NCI-H510A (cell line): ENCODE measurements around the gene GATAD2A.
"Not testable (repeated sequence)": the region's sequence is repeated elsewhere in the genome, so short reads cannot be mapped to it uniquely, and the experiment has no call there.

Experiments
- DNase-seq: peaks from one replicate; lab custom pipeline; 2025; lab: John Stamatoyannopoulos, UW

The GATAD2A gene

GRCh38 chr19:19464339-19465098, 59.0 kb downstream of the GATAD2A start:
- peak; percentile 81 for DNase-seq

- no peak for DNase-seq
Measured at GRCh38 chr19:19465436-19466070, 60.1 kb downstream of the GATAD2A start.

DNA sequence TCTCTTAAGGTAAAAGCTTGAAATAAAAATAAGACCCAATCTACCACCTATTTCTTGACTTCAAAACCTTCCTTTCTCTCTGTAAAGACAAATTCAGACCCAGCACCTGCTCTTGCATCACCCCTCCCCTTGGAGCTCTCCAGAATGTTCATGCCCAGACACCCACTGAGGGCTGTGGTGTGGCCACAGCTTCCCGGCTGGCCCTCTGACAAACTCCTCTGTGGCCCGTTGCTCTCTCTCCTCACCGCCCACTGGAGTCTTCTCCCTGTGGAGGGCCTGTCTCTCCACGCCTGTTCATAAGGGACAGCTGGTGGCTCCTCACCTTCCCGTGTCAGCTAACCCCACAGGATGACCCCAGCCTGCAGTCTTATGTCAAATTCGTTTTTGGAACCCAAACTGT, 60.7 kb downstream of the GATAD2A start:
- DNase-seq = no peak

DNA sequence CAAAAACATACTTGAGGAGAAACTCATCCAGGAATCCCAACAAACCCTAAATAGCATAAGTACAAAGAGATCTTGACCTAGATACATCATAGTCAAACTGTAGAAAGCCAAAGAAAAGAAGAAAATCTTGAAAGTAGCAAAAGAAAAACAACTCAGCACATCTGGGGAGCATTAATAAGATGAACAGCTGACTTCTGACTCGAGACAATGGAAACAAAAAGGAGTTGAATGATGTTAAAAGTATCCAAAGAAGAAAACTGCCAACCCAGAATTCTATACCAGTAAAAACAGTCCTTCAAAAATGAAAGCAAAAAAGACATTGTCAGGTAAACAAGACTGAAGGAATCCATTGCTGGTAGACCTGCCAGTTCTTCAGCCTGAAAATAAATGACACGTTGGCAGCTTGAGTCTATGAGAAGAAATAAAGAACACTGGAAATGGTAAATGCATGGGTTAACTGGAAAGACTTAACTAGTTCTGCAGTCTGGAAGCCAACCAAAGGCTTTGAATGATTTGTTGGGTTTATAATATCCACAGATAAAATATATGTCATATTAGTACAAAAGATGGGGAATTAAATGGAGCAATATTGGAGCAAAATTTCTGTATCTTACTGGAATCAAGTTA, 63.1 kb downstream of the GATAD2A start:
- no peak for DNase-seq

GRCh38 chr19:19470579-19470978, 65.1 kb downstream of the GATAD2A start:
- no peak for DNase-seq

DNA sequence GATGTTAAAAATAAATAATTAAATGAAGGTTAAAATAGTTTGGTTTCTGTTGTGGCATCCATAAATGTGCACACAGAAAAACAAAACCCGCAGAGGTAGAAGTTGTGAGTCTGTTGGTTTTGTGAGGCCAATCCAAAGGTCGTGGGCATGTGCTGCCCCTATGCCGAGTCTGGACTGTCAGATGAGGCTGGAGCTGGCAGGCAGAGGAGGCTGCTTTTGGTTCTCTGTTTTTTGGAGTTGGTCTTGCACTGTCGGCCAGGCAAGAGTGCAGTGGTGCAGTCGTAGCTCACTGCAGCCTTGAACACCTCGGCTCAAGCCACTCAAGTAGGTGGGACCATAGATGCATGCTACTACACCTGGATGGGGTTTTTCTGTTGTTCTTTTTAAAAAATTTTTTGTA, 66.2 kb downstream of the GATAD2A start:
- no peak for DNase-seq

GRCh38 chr19:19472106-19472505, 66.6 kb downstream of the GATAD2A start:
- DNase-seq = not testable (repeated sequence)

GRCh38 chr19:19475015-19475765, 69.7 kb downstream of the GATAD2A start:
- DNase-seq = no peak

GRCh38 chr19:19475849-19476828, 70.7 kb downstream of the GATAD2A start:
- no peak for DNase-seq

DNA sequence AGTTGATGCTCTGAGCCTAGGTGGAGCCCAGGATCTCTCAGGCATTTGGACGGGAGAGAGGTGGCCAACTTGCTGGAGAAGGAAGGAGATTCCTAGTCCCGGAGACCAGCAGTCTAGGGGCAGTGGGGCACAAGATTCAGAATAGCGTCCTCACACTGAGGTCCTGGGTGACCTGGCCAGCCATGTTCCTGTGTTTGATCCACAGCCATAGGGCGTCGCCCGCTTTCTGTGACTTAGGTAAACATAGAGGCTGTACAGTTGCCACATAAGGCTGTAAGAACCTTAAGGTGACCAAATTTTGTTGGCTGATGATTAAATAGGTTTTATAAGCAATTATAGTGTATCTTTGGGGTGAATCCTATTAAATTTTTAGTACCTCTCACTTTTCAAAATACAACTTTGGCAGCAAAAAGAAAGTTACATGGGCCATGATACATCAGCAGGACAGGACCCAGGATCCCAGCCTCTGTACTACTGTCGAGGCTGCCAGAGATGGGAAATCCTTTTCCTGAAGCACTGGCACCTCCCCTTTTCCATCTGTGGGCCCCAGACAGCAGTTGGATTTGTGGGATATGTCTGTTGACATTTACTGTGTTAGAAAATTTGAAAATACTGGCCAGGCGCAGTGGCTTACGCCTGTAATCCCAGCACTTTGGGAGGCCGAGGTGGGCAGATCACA, 72.4 kb downstream of the GATAD2A start:
- no peak for DNase-seq

- no peak for DNase-seq
Measured at GRCh38 chr19:19480688-19481087, 75.2 kb downstream of the GATAD2A start.

- no peak for DNase-seq
Measured at GRCh38 chr19:19482809-19483596, 77.5 kb downstream of the GATAD2A start.

- DNase-seq = no peak
Measured at GRCh38 chr19:19485161-19485997, 79.9 kb downstream of the GATAD2A start.

GRCh38 chr19:19485998-19486290, 80.5 kb downstream of the GATAD2A start:
- no peak for DNase-seq

GRCh38 chr19:19486343-19487076, 81.0 kb downstream of the GATAD2A start:
- no peak for DNase-seq

- peak; percentile 40 for DNase-seq
Measured at GRCh38 chr19:19487077-19487949, 81.8 kb downstream of the GATAD2A start.
